HEK293T (cell line): ENCODE results near the gene MARCHF4.
A peak's percentile ranks its signal among the peaks of the same experiment; 100 is the strongest.

Experiments
- CTCF ChIA-PET: fragments of 350-600 bp; formaldehyde crosslinking; extraction: SDS; loops from one replicate; lab custom pipeline; 2021; ENCODE audit warnings: antibody characterized with exemption, inconsistent platforms; lab: Yijun Ruan, JAX
- POLR2A ChIA-PET: fragments of 350-600 bp; formaldehyde crosslinking; extraction: SDS; loops from one replicate; lab custom pipeline; 2020; ENCODE audit warnings: antibody characterized with exemption, inconsistent platforms; lab: Yijun Ruan, JAX
- DNase-seq: peaks from one replicate; pipeline ENCODE4 v3.0.0; 2012; ENCODE audit warnings: mixed read lengths; ENCODE audit errors: extremely low spot score
- ARNT ChIP-seq: fragments of 450-650 bp; IDR thresholded peaks from 2 replicates; pipeline ENCODE4 v1.6.1; 2017; ENCODE audit warnings: mild to moderate bottlenecking
- BHLHE40 ChIP-seq: fragments of 450-650 bp; IDR thresholded peaks from 2 replicates; pipeline ENCODE4 v1.6.1; 2016; ENCODE audit warnings: mild to moderate bottlenecking, moderate library complexity, borderline replicate concordance
- CTBP1 ChIP-seq: fragments of 450-650 bp; IDR thresholded peaks from 2 replicates; pipeline ENCODE4 v1.6.1; 2016; ENCODE audit warnings: borderline replicate concordance
- ELF4 ChIP-seq: fragments of 450-650 bp; IDR thresholded peaks from 2 replicates; pipeline ENCODE4 v1.6.1; 2017; ENCODE audit warnings: antibody characterized with exemption
- FOXA1 ChIP-seq: fragments of 450-650 bp; IDR thresholded peaks from 2 replicates; pipeline ENCODE4 v1.6.1; 2016; ENCODE audit warnings: mild to moderate bottlenecking
- FOXK2 ChIP-seq: fragments of 450-650 bp; IDR thresholded peaks from 2 replicates; pipeline ENCODE4 v1.6.1; 2016; ENCODE audit warnings: mild to moderate bottlenecking
- FOXM1 ChIP-seq: fragments of 450-650 bp; IDR thresholded peaks from 2 replicates; pipeline ENCODE4 v1.6.1; 2017; ENCODE audit warnings: mild to moderate bottlenecking, borderline replicate concordance
- HDGF ChIP-seq: fragments of 450-650 bp; IDR thresholded peaks from 2 replicates; pipeline ENCODE4 v1.6.1; 2017; ENCODE audit warnings: antibody characterized with exemption, borderline replicate concordance
- L3MBTL2 ChIP-seq: fragments of 450-650 bp; conservative IDR thresholded peaks from 2 replicates; pipeline ENCODE4 v1.6.1; 2016; ENCODE audit warnings: mild to moderate bottlenecking
- LEF1 ChIP-seq: fragments of 450-650 bp; IDR thresholded peaks from 2 replicates; pipeline ENCODE4 v1.6.1; 2017; ENCODE audit warnings: mild to moderate bottlenecking, borderline replicate concordance
- NFRKB ChIP-seq: fragments of 450-650 bp; IDR thresholded peaks from 2 replicates; pipeline ENCODE4 v1.6.1; 2016; ENCODE audit warnings: mild to moderate bottlenecking, moderate library complexity
- PKNOX1 ChIP-seq: fragments of 450-650 bp; IDR thresholded peaks from 2 replicates; pipeline ENCODE4 v1.6.1; 2016
- SP1 ChIP-seq: fragments of 450-650 bp; IDR thresholded peaks from 2 replicates; pipeline ENCODE4 v1.6.1; 2017
- SUZ12 ChIP-seq: fragments of 450-650 bp; IDR thresholded peaks from 2 replicates; pipeline ENCODE4 v1.6.1; 2016; ENCODE audit warnings: mild to moderate bottlenecking
- TARDBP ChIP-seq: fragments of 450-650 bp; IDR thresholded peaks from 2 replicates; pipeline ENCODE4 v1.6.1; 2016
- ZNF384 ChIP-seq: fragments of 450-650 bp; IDR thresholded peaks from 2 replicates; pipeline ENCODE4 v1.6.1; 2016

The MARCHF4 gene

GRCh38 chr2:216371721-216372702 is at the start of gene MARCHF4:
TSS of gene MARCHF4 (minus strand) at chr2:216372483. CDS start at chr2:216370260, 2,223 bp downstream.
- ChIA-PET POLR2A (no interaction called here), CTCF (no interaction called here)
- peak; percentile 78 for DNase-seq
- TF ChIP-seq SP1 (no peak), CTBP1 (0 out of 2 replicates have a peak, but pooled peaks have one; percentile 46), TARDBP (peak; percentile 68; the same call in 1 of the 2 replicates)

- DNase-seq: no peak
- CTCF ChIA-PET: no interaction called here
- no peak for TF ChIP-seq SUZ12
- no peak for TF ChIP-seq FOXM1
- no peak for TF ChIP-seq ZNF384
- no peak for TF ChIP-seq BHLHE40
- TF ChIP-seq NFRKB: no peak
- no peak for TF ChIP-seq ARNT
- TF ChIP-seq LEF1: no peak
- TF ChIP-seq HDGF: no peak
- TF ChIP-seq CTBP1: no peak
- TF ChIP-seq FOXK2: no peak
- no peak for TF ChIP-seq PKNOX1
- no peak for TF ChIP-seq L3MBTL2
- no peak for TF ChIP-seq SP1
- TF ChIP-seq FOXA1: no peak
- no peak for TF ChIP-seq TARDBP
- TF ChIP-seq ELF4: no peak
- POLR2A ChIA-PET: no interaction called here
These were observed 48.3 kb upstream of the MARCHF4 start for GRCh38 chr2:216420367-216421101.

GRCh38 chr2:216418981-216419380 is 46.7 kb upstream of the MARCHF4 start:
- CTCF ChIA-PET: no interaction called here
- no peak for DNase-seq
- no peak for TF ChIP-seq FOXM1
- no peak for TF ChIP-seq TARDBP
- TF ChIP-seq FOXA1: no peak
- TF ChIP-seq BHLHE40: no peak
- no peak for TF ChIP-seq ARNT
- no peak for TF ChIP-seq L3MBTL2
- no peak for TF ChIP-seq NFRKB
- TF ChIP-seq ZNF384: no peak
- POLR2A ChIA-PET: no interaction called here

- DNase-seq: no peak
- ChIA-PET CTCF (no interaction called here), POLR2A (interaction anchor here (0.9 kb wide), 1 partner anchor 82 kb away, joined by 5 read pairs; the partner anchor contains the start of gene RPL37A)
- TF ChIP-seq L3MBTL2 (no peak), HDGF (no peak), FOXA1 (no peak), SUZ12 (no peak), ZNF384 (no peak), SP1 (no peak), NFRKB (no peak), BHLHE40 (no peak)
These were observed 44.5 kb upstream of the MARCHF4 start for GRCh38 chr2:216416571-216417307.

GRCh38 chr2:216415541-216415940 is 43.3 kb upstream of the MARCHF4 start:
- no peak for TF ChIP-seq SUZ12
- no peak for TF ChIP-seq HDGF
- CTCF ChIA-PET: no interaction called here
- DNase-seq: no peak
- POLR2A ChIA-PET: no interaction called here

GRCh38 chr2:216414772-216415319 is 42.6 kb upstream of the MARCHF4 start:
- POLR2A ChIA-PET: no interaction called here
- CTCF ChIA-PET: interaction anchor here (0.7 kb wide), 1 partner anchor 11 kb away, joined by 4 read pairs; no protein-coding TSS in a partner anchor
- no peak for DNase-seq
- TF ChIP-seq FOXK2: no peak
- TF ChIP-seq BHLHE40: no peak
- TF ChIP-seq TARDBP: no peak
- no peak for TF ChIP-seq LEF1
- TF ChIP-seq FOXA1: no peak
- no peak for TF ChIP-seq SUZ12
- no peak for TF ChIP-seq ELF4
- no peak for TF ChIP-seq CTBP1
- no peak for TF ChIP-seq SP1
- no peak for TF ChIP-seq ZNF384
- no peak for TF ChIP-seq HDGF
- TF ChIP-seq L3MBTL2: no peak
- no peak for TF ChIP-seq PKNOX1
- TF ChIP-seq FOXM1: no peak
- TF ChIP-seq ARNT: no peak
- TF ChIP-seq NFRKB: no peak
